GM18520 (cell line): Measurements from ENCODE around the gene RAB43.

Experiments used
- ATAC-seq: cut with Tn5 transposase; IDR thresholded peaks from one replicate; pipeline ENCODE4 v1.9.1; 2021; ENCODE audit not compliant: unreplicated experiment

The RAB43 gene

DNA sequence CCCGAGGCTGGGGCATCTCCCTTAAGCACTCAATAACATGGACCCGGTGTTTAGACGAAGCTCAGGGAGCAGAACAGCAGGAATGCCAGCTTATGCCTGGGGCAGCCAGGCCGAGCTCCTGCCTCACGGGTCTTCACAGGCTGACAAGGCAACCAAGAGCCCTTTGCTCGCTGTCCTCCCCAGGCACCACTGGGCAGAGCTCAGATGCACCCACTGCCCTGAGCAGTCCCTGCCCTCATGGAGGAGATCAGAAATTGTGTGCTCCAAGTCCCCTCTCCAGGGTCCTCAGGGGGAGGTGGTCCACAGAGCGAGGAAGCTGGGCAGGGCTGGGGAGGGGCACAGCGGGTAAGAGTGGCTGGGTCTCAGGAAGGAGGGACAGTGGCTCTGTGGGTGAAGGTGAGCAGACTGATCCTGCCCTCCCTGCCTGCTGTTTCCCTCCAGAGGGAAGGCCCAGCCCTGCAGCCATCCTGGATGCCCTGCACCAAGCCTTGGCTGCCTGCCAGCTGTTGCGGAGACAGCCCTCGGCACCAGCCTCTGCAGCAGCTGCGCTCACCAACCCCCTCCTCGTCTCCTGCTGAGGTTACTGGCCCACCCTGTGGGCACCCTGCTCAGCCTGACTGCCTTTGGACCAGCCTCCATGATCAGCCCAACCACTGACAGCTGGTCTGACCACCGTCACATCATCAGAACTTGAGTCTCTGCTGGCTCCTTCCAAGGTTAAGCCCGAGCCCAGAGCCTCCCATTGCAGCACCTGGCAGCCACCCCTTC is 82.1 kb downstream of the RAB43 start:
- no peak for ATAC-seq

DNA sequence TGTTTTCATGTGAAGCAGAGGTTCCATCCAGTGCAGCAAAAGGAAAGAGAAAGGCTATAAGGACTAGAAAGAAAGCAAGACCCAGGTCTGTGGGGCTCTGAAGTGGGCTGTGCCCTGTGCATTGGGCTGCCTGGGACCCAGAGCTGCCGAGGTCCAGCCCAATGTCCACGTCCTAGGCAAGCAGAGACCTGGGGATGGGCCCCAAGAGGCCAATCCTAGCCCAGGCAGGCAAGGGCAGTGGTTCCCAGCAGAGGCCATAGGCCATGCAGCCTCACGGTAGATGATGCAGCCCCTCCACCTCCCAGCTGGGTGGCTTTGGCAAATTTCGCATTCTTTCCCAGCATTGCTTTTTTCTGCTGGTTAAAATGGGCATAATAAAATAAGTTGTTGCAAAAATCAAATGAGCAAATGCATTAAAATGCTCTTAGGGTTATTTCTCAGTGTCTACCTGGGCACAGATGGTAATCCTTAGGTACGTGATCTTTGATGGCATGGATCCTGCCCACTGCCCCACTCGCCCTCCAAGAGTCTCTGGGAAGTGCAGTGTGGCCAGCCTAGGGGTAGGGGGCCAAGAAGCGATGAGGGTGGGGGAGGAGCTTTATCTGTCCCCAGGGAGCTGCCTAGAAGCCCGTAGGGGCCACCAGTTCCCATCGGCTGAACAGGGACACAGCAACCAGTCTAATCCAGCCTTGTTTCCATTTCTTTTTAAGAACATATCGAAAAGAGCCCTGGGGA is 83.3 kb downstream of the RAB43 start:
- ATAC-seq = no peak
